GM12878 (cell line): ENCODE measurements around the gene MATN1. TPM values are rescaled to one million over a fixed set of nuclear protein-coding genes. Genes with fewer than 3 reads are reported as not detected.

Source experiments
- ATAC-seq: fragments of 200-7000 bp; cut with Tn5 transposase; 3 replicates; pipeline ENCODE4 v1.9.1; 2020; ENCODE audit warnings: mild to moderate bottlenecking, moderate library complexity
- BruUV-seq: library from RNA; stranded (reverse); fragments of 400-500 nt; replicated peaks from 2 replicates; lab custom pipeline; 2021; lab: Mats Ljungman, UMichigan
- CTCF ChIA-PET: fragments of 300-600 bp; sonication (Branson Sonifier 250); formaldehyde crosslinking; extraction: SDS; loops from one replicate; lab custom pipeline; 2021; ENCODE audit warnings: inconsistent platforms; lab: Yijun Ruan, JAX
- POLR2A ChIA-PET: fragments of 350-600 bp; formaldehyde crosslinking; extraction: SDS; loops from one replicate; lab custom pipeline; 2021; ENCODE audit warnings: inconsistent platforms; lab: Charles Lee
- RAD21 ChIA-PET: fragments of 300-600 bp; sonication (Branson Sonifier 250); formaldehyde crosslinking; loops from one replicate; lab custom pipeline; 2023; ENCODE audit warnings: antibody characterized with exemption; ENCODE audit not compliant: unreplicated experiment; lab: Charles Lee
- SMC1A ChIA-PET: fragments of 300-600 bp; sonication (Branson Sonifier 250); formaldehyde crosslinking; loops from one replicate; lab custom pipeline; 2023; ENCODE audit not compliant: unreplicated experiment, uncharacterized antibody; lab: Charles Lee
- DNase-seq: peaks from one replicate; pipeline ENCODE4 v3.0.0-alpha.2; 2011; ENCODE audit warnings: low read depth, low spot score
- FAIRE-seq: peaks from 3 replicates; lab custom pipeline; 2011; peaks lifted over from hg19 to GRCh38; lab: Jason Lieb, UNC
- H2AFZ ChIP-seq: 2 replicates; pipeline ENCODE4 v1.6.0; 2011; ENCODE audit warnings: low read depth, low read length, control low read depth; ENCODE audit not compliant: control insufficient read depth
- H3K27ac ChIP-seq: 2 replicates; pipeline ENCODE4 v1.5.1; 2011; ENCODE audit warnings: control low read depth; ENCODE audit not compliant: control insufficient read depth, insufficient read depth
- H3K27me3 ChIP-seq, 2 experiments: replicated peaks in 1 of 2; 2 replicates each; pipeline versions ENCODE4 v1.6.0 to v1.6.1; 2011; ENCODE audit warnings: low read length in 1 of 2; ENCODE audit not compliant: control insufficient read depth in 2 of 2, insufficient read depth in 2 of 2
- H3K36me3 ChIP-seq, 2 experiments: 2 replicates each; pipeline ENCODE4 v1.5.1; 2011; ENCODE audit warnings: low read length in 1 of 2; ENCODE audit not compliant: control insufficient read depth in 2 of 2, insufficient read depth in 2 of 2
- H3K4me1 ChIP-seq: 2 replicates; pipeline ENCODE4 v1.6.1; 2011; ENCODE audit warnings: mild to moderate bottlenecking, low read length, moderate library complexity, mixed read lengths; ENCODE audit not compliant: control insufficient read depth, insufficient read depth
- H3K4me2 ChIP-seq: 2 replicates; pipeline ENCODE4 v1.6.0; 2011; ENCODE audit warnings: control low read depth; ENCODE audit not compliant: control insufficient read depth, insufficient read depth
- H3K4me3 ChIP-seq: fragments of 200-600 bp; sonication (generic); 2 replicates; pipeline ENCODE4 v1.5.1; 2016
- H3K79me2 ChIP-seq: 2 replicates; pipeline ENCODE4 v1.6.0; 2011; ENCODE audit warnings: low read length; ENCODE audit not compliant: control insufficient read depth, insufficient read depth
- H3K9ac ChIP-seq: 2 replicates; pipeline ENCODE4 v1.8.0; 2011; ENCODE audit warnings: low read length, control low read depth, mixed read lengths; ENCODE audit not compliant: control insufficient read depth, insufficient read depth
- H3K9me3 ChIP-seq: replicated peaks from 3 replicates; pipeline ENCODE4 v1.5.1; 2011; ENCODE audit warnings: mild to moderate bottlenecking, low read length; ENCODE audit not compliant: control insufficient read depth, insufficient read depth
- H4K20me1 ChIP-seq: 2 replicates; pipeline ENCODE4 v1.6.0; 2011; ENCODE audit not compliant: control insufficient read depth, insufficient read depth
- BCL11A ChIP-seq: IDR thresholded peaks from 2 replicates; pipeline ENCODE4 v1.6.1; 2011; ENCODE audit warnings: low read depth, low read length
- ETV6 ChIP-seq, 2 experiments: fragments of 450-650 bp in 1 of 2; IDR thresholded peaks in 1 of 2; conservative IDR thresholded peaks in 1 of 2; 2 replicates each; pipeline ENCODE4 v1.6.1; 2014; ENCODE audit warnings: antibody characterized with exemption in 1 of 2, borderline replicate concordance in 1 of 2, low read depth in 1 of 2, mild to moderate bottlenecking in 1 of 2, moderate library complexity in 1 of 2
- HDGF ChIP-seq: fragments of 450-650 bp; IDR thresholded peaks from 2 replicates; pipeline ENCODE4 v1.6.1; 2016; ENCODE audit warnings: antibody characterized with exemption
- IKZF1 ChIP-seq: fragments of 450-650 bp; conservative IDR thresholded peaks from 2 replicates; pipeline ENCODE4 v1.6.1; 2017; ENCODE audit warnings: antibody characterized with exemption, mild to moderate bottlenecking
- RAD51 ChIP-seq: fragments of 450-650 bp; IDR thresholded peaks from 2 replicates; pipeline ENCODE4 v1.6.1; 2016; ENCODE audit warnings: moderate library complexity, mild to moderate bottlenecking, inconsistent platforms
- SREBF1 ChIP-seq: IDR thresholded peaks from 2 replicates; pipeline ENCODE4 v1.6.1; 2012; ENCODE audit warnings: mild to moderate bottlenecking, low read length
- TCF7 ChIP-seq: IDR thresholded peaks from 2 replicates; pipeline ENCODE4 v1.6.1; 2014; ENCODE audit warnings: antibody characterized with exemption, borderline replicate concordance
- YY1 ChIP-seq: IDR thresholded peaks from 2 replicates; pipeline ENCODE4 v1.6.1; 2011; ENCODE audit warnings: low read depth, mild to moderate bottlenecking, low read length
- WGBS: methylation state at CpG from one replicate; pipeline ENCODE4 v1.1.6; 2016; ENCODE audit warnings: low lambda C conversion rate; ENCODE audit not compliant: insufficient replicate concordance, insufficient coverage; ENCODE audit errors: missing lambda C conversion rate; 5-methylcytosine and 5-hydroxymethylcytosine counted together
- in situ Hi-C: fragments of 300-500 bp; cut with MboI; formaldehyde crosslinking; loops from 9 replicates; pipeline ENCODE4 v1.14.3; 2018; ENCODE audit warnings: mixed read lengths
- intact Hi-C: fragments of 100-400 bp; cut with micrococcal nuclease; formaldehyde crosslinking; loops from one replicate; pipeline ENCODE4 v1.14.2; 2022; ENCODE audit not compliant: unreplicated experiment
- polyA plus RNA-seq, 11 experiments: library from polyadenylated mRNA; depleted of rRNA in 4 of 11; unstranded in 6 of 11; stranded (reverse) in 5 of 11; fragments of >200 nt; fragmentation: Nextera tagmentation in 4 of 11; fragmentation: Illumina TruSeq in 1 of 11; extraction: Ambion mirVana in 4 of 11; extraction: Trizol in 1 of 11; gene quantifications; 1 replicate in 1 of 11; 2 replicates in 10 of 11; pipeline versions ENCODE4 v1.2.1 to v1.2.3, GENCODE V29; 2011 to 2016; ENCODE audit warnings: inconsistent platforms in 2 of 11, missing spikeins in 2 of 11, low read depth in 1 of 11
- total RNA-seq, 4 experiments: library from RNA; depleted of rRNA in 3 of 4; stranded (reverse); fragments of >200 nt in 3 of 4; fragmentation: Illumina TruSeq in 1 of 4; extraction: Trizol in 1 of 4; gene quantifications; 2 replicates each; pipeline versions ENCODE4 v1.2.1 to v1.2.3, GENCODE V29; 2013 to 2021
- TF ChIP-seq, protein P1 (sequence below): IDR thresholded peaks from 2 replicates; pipeline ENCODE4 v1.6.1; 2012; ENCODE audit warnings: low read depth, low read length, improper control_type of control experiment
- TF ChIP-seq, protein P2 (sequence below): fragments of 450-650 bp; IDR thresholded peaks from 2 replicates; pipeline ENCODE4 v1.6.1; 2016; ENCODE audit warnings: mild to moderate bottlenecking
- TF ChIP-seq, protein P3 (sequence below): IDR thresholded peaks from 2 replicates; pipeline ENCODE4 v1.6.1; 2011; ENCODE audit warnings: borderline replicate concordance, low read depth, mild to moderate bottlenecking, moderate library complexity, low read length; ENCODE audit not compliant: insufficient read depth, poor library complexity, severe bottlenecking
- TF ChIP-seq, protein P4 (sequence below): fragments of 450-650 bp; IDR thresholded peaks from 2 replicates; pipeline ENCODE4 v1.6.1; 2017; ENCODE audit warnings: mild to moderate bottlenecking, moderate library complexity

Gene MATN1
- total and polyA plus RNA-seq, 10 of the 15 experiments (the other 5 are each of a cell fraction or from before 2014, with no cell fraction given), result 0.04 to 0.50 (median 0.10) TPM; not detected in 1

DNA sequence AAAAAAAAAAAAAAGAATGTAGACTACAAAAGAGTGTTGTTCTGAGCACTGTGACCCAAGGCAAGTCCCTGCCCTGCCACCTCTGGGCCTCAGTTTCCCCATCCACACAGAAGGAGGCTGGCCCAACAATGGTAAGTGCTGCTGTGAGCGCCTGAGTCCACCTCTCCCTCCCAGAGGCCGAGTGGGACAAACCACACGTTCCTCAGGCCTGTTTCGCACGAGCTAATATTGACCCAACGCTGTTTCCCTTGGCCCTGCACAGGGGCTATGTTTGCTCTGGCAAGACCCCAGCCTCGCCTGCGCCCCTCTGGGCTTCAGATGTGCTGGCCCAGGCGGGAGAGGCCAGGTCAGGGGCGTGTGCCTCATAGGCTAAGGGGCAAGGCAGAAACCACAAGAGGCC lies 46.8 kb upstream of the MATN1 start (continued):
- TF ChIP-seq, protein P1, sequence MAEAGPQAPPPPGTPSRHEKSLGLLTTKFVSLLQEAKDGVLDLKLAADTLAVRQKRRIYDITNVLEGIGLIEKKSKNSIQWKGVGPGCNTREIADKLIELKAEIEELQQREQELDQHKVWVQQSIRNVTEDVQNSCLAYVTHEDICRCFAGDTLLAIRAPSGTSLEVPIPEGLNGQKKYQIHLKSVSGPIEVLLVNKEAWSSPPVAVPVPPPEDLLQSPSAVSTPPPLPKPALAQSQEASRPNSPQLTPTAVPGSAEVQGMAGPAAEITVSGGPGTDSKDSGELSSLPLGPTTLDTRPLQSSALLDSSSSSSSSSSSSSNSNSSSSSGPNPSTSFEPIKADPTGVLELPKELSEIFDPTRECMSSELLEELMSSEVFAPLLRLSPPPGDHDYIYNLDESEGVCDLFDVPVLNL, result no peak
- TF ChIP-seq, protein P2, sequence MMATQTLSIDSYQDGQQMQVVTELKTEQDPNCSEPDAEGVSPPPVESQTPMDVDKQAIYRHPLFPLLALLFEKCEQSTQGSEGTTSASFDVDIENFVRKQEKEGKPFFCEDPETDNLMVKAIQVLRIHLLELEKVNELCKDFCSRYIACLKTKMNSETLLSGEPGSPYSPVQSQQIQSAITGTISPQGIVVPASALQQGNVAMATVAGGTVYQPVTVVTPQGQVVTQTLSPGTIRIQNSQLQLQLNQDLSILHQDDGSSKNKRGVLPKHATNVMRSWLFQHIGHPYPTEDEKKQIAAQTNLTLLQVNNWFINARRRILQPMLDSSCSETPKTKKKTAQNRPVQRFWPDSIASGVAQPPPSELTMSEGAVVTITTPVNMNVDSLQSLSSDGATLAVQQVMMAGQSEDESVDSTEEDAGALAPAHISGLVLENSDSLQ, result no peak
- TF ChIP-seq SREBF1 (no peak), BCL11A (no peak), ETV6 (conservative IDR thresholded peaks at IDR 0.05 in 1 of 2, IDR thresholded peaks at IDR 0.05 in 1 of 2; ENCODE audit: borderline replicate concordance in 1 of 2, low read depth in 1 of 2) (no peak)

DNA sequence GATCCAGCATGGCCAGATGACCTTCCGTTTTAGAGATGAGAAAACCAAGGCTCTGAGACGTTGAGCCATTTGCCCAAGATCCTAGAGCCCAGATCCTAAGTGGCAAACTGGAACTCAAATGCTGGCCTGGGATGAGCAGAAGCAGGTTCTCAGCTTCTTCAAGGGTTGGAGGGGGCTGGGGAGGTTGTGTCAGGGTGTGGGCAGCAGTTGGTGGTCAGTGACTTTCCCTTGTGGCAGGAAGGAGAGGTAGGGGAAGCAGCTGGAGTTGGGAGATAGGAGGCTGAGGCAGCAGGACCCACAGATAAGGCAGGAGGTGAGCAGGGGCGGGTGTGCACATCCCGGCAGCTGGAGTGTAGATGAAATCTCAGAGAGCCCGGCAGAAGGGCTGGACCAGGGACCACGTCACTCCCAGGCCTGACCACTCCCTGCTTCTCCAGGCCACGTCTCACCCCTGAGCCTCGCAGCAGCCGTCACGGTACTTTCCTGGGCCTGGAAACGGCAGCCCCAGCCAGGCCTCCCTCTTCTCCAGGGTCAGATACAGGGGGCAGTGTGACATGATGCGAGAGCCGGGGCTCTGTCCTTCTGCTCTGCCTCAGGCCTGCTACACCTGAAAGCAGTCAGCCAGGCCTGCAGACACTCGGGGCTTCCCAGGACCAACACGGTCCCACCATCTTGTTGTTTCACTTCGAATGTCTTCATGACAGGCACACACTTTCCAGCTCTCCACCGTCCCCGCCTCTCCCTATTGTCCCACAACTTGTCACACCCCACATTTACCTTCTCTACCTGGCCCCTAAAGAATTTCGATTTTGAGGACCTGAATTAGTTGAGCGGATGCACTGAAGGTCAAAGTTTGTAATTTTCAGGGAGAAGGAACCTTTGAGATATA lies 45.7 kb upstream of the MATN1 start:
- H3K36me3 ChIP-seq, result no peaks in the 10 kb centered on the region
- peaks cover 6% of the 10 kb centered on the region for H3K79me2 ChIP-seq
- H3K9ac ChIP-seq, result no peak overlapping the region
- ChIA-PET CTCF (interaction anchor here (0.7 to 2.7 kb wide), 11 partner anchors 9 to 50 kb away, joined by 3 to 18 read pairs (median 6); partner anchors contain the start of gene LAPTM5), RAD21 (interaction anchor here (0.6 to 2.2 kb wide), 13 partner anchors 8 to 50 kb away, joined by 3 to 11 read pairs (median 3); no protein-coding TSS in a partner anchor), POLR2A (interaction anchor here (1.2 to 20.6 kb wide), 4 partner anchors 9 to 51 kb away, joined by 4 to 741 read pairs (median 8); no protein-coding TSS in a partner anchor), SMC1A (interaction anchor here (1.1 to 1.9 kb wide), 4 partner anchors 9 to 49 kb away, joined by 3 to 9 read pairs (median 8); partner anchors contain the start of gene LAPTM5)
- no peak overlapping the region; the same call in none of the 2 replicates for H3K27ac ChIP-seq
- H3K4me2 ChIP-seq, result no peak overlapping the region; the same call in 1 of the 2 replicates
- H3K27me3 ChIP-seq, result no peaks in the 10 kb centered on the region
- no peak for FAIRE-seq
- peaks cover 40% of the 10 kb centered on the region for H3K4me1 ChIP-seq
- in situ Hi-C loops (no loop called here), intact Hi-C loops (no loop called here)
- H3K4me3 ChIP-seq, result no peak overlapping the region
- H4K20me1 ChIP-seq, result no peaks in the 10 kb centered on the region
- no peak for DNase-seq
- ATAC-seq, result peak; percentile 12
- peak overlapping the region; percentile 28 for H2AFZ ChIP-seq
- BruUV-seq, result no TSS peak
- no peaks in the 10 kb centered on the region for H3K9me3 ChIP-seq
- WGBS, result 71% methylated on average over 20 of the region's 20 CpGs
- TF ChIP-seq IKZF1 (0 out of 2 replicates have a peak, but pooled peaks have one; percentile 28), YY1 (peak; percentile 33; the same call in 1 of the 2 replicates), HDGF (peak; percentile 34; the same call in 1 of the 2 replicates), TCF7 (no peak), RAD51 (no peak)
- TF ChIP-seq, protein P3, sequence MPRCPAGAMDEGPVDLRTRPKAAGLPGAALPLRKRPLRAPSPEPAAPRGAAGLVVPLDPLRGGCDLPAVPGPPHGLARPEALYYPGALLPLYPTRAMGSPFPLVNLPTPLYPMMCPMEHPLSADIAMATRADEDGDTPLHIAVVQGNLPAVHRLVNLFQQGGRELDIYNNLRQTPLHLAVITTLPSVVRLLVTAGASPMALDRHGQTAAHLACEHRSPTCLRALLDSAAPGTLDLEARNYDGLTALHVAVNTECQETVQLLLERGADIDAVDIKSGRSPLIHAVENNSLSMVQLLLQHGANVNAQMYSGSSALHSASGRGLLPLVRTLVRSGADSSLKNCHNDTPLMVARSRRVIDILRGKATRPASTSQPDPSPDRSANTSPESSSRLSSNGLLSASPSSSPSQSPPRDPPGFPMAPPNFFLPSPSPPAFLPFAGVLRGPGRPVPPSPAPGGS, result no peak
- TF ChIP-seq, protein P4, sequence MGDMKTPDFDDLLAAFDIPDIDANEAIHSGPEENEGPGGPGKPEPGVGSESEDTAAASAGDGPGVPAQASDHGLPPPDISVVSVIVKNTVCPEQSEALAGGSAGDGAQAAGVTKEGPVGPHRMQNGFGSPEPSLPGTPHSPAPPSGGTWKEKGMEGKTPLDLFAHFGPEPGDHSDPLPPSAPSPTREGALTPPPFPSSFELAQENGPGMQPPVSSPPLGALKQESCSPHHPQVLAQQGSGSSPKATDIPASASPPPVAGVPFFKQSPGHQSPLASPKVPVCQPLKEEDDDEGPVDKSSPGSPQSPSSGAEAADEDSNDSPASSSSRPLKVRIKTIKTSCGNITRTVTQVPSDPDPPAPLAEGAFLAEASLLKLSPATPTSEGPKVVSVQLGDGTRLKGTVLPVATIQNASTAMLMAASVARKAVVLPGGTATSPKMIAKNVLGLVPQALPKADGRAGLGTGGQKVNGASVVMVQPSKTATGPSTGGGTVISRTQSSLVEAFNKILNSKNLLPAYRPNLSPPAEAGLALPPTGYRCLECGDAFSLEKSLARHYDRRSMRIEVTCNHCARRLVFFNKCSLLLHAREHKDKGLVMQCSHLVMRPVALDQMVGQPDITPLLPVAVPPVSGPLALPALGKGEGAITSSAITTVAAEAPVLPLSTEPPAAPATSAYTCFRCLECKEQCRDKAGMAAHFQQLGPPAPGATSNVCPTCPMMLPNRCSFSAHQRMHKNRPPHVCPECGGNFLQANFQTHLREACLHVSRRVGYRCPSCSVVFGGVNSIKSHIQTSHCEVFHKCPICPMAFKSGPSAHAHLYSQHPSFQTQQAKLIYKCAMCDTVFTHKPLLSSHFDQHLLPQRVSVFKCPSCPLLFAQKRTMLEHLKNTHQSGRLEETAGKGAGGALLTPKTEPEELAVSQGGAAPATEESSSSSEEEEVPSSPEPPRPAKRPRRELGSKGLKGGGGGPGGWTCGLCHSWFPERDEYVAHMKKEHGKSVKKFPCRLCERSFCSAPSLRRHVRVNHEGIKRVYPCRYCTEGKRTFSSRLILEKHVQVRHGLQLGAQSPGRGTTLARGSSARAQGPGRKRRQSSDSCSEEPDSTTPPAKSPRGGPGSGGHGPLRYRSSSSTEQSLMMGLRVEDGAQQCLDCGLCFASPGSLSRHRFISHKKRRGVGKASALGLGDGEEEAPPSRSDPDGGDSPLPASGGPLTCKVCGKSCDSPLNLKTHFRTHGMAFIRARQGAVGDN, result 0 out of 2 replicates have a peak, but pooled peaks have one; percentile 42
